K562 (cell line): ENCODE measurements around the gene SUSD5. TPM values are rescaled to one million over a fixed set of nuclear protein-coding genes. Genes with fewer than 3 reads are reported as not detected.

Source experiments
- ATAC-seq: fragments of 200-7000 bp; cut with Tn5 transposase; 3 replicates; pipeline ENCODE4 v1.9.1; 2020; ENCODE audit warnings: moderate library complexity
- BruUV-seq: library from RNA; stranded (reverse); fragments of 400-500 nt; replicated peaks from 2 replicates; lab custom pipeline; 2021; lab: Mats Ljungman, UMichigan
- CTCF ChIA-PET: fragments of 300-600 bp; formaldehyde crosslinking; extraction: SDS; loops from one replicate; lab custom pipeline; 2021; ENCODE audit warnings: low intra/inter-chr PET ratio; lab: Yijun Ruan, JAX
- POLR2A ChIA-PET: fragments of 300-600, 350-650 bp; sonication (Branson Sonifier 250); formaldehyde crosslinking; extraction: SDS; loops from one replicate; lab custom pipeline; 2021; ENCODE audit warnings: antibody characterized with exemption, inconsistent platforms; lab: Yijun Ruan, JAX
- DNase-seq, 4 experiments: peaks; one replicate each; pipeline versions ENCODE4 v3.0.0 to v3.0.0-alpha.2; 2011 to 2018; ENCODE audit warnings: low spot score in 3 of 4, mixed read lengths in 3 of 4; ENCODE audit errors: extremely low read depth in 1 of 4
- FAIRE-seq: peaks from 2 replicates; lab custom pipeline; 2011; peaks lifted over from hg19 to GRCh38; lab: Jason Lieb, UNC
- H2AFZ ChIP-seq: 2 replicates; pipeline ENCODE4 v1.6.0; 2011; ENCODE audit warnings: low read depth, low read length, control low read depth, inconsistent platforms
- H3K27ac ChIP-seq: fragments of 200-600 bp; 3 replicates; pipeline ENCODE4 v1.8.0; 2011; ENCODE audit warnings: low read depth, mild to moderate bottlenecking, control low read depth, inconsistent platforms, low read length, moderate library complexity, mixed read lengths; ENCODE audit errors: extremely low read depth
- H3K27me3 ChIP-seq, 2 experiments: fragments of 300-600 bp in 1 of 2; 2 replicates in 1 of 2; 3 replicates in 1 of 2; pipeline versions ENCODE4 v1.6.0 to v1.8.0; 2011; ENCODE audit warnings: inconsistent platforms in 2 of 2, low read length in 2 of 2, mild to moderate bottlenecking in 1 of 2, mixed read lengths in 1 of 2, moderate library complexity in 1 of 2; ENCODE audit not compliant: control insufficient read depth in 2 of 2, insufficient read depth in 2 of 2
- H3K36me3 ChIP-seq: fragments of 300-600 bp; 3 replicates; pipeline ENCODE4 v1.8.0; 2011; ENCODE audit warnings: mild to moderate bottlenecking, low read length, inconsistent platforms; ENCODE audit not compliant: control insufficient read depth, insufficient read depth
- H3K4me1 ChIP-seq, 2 experiments: fragments of 200-600 bp in 1 of 2; replicated peaks in 1 of 2; 2 replicates in 1 of 2; 3 replicates in 1 of 2; pipeline versions ENCODE4 v1.5.1 to v1.8.0; 2011; ENCODE audit warnings: inconsistent platforms in 2 of 2, low read length in 2 of 2, mild to moderate bottlenecking in 1 of 2, mixed read lengths in 1 of 2, moderate library complexity in 1 of 2; ENCODE audit not compliant: control insufficient read depth in 2 of 2, insufficient read depth in 2 of 2
- H3K4me2 ChIP-seq: 2 replicates; pipeline ENCODE4 v1.6.1; 2011; ENCODE audit warnings: low read length, control low read depth, inconsistent platforms, mixed read lengths; ENCODE audit not compliant: insufficient read depth
- H3K4me3 ChIP-seq: fragments of 200-600 bp; sonication (generic), shearing (Covaris generic); 2 replicates; pipeline ENCODE4 v1.5.1; 2016; ENCODE audit warnings: control low read depth, inconsistent platforms
- H3K79me2 ChIP-seq: fragments of 200-600 bp; 3 replicates; pipeline ENCODE4 v1.8.0; 2011; ENCODE audit warnings: low read length, inconsistent platforms; ENCODE audit not compliant: control insufficient read depth, insufficient read depth
- H3K9ac ChIP-seq, 2 experiments: 2 replicates each; pipeline versions ENCODE4 v1.6.0 to v1.6.1; 2011; ENCODE audit warnings: low read depth in 2 of 2, low read length in 2 of 2, control low read depth in 1 of 2, inconsistent platforms in 1 of 2, mild to moderate bottlenecking in 1 of 2, mixed read lengths in 1 of 2; ENCODE audit not compliant: insufficient read depth in 1 of 2
- H3K9me1 ChIP-seq: one replicate; pipeline ENCODE4 v1.6.0; 2011; ENCODE audit warnings: inconsistent platforms, mild to moderate bottlenecking, low read length, moderate library complexity; ENCODE audit not compliant: control insufficient read depth, insufficient read depth
- H3K9me3 ChIP-seq: replicated peaks from 2 replicates; pipeline ENCODE4 v1.5.1; 2011; ENCODE audit warnings: low read depth, low read length, inconsistent platforms; ENCODE audit not compliant: control insufficient read depth, insufficient read depth
- H4K20me1 ChIP-seq: replicated peaks from 2 replicates; pipeline ENCODE4 v1.6.1; 2011; ENCODE audit warnings: low read length, inconsistent platforms, mixed read lengths; ENCODE audit not compliant: control insufficient read depth, insufficient read depth
- ATF7 ChIP-seq: fragments of 450-650 bp; IDR thresholded peaks from 2 replicates; pipeline ENCODE4 v1.7.1; 2014; ENCODE audit warnings: mild to moderate bottlenecking, moderate library complexity
- CREBBP ChIP-seq: IDR thresholded peaks from one replicate; pipeline ENCODE4 v1.6.1; 2012; ENCODE audit warnings: low read depth, mild to moderate bottlenecking, control low read depth, inconsistent platforms, low read length
- FUS ChIP-seq: fragments of 200-400 bp; formaldehyde crosslinking; optimal IDR thresholded peaks from 2 replicates; pipeline ENCODE3; 2017; ENCODE audit warnings: low read depth, low read length
- HOMEZ ChIP-seq: fragments of 250-450 bp; sonication (Bioruptor Pico); IDR thresholded peaks from 2 replicates; pipeline ENCODE4 v1.4.0; 2020; ENCODE audit warnings: mild to moderate bottlenecking, moderate library complexity
- SAP30 ChIP-seq: fragments of 200-600 bp; sonication (generic); IDR thresholded peaks from 2 replicates; pipeline ENCODE4 v1.6.1; 2012; ENCODE audit warnings: borderline replicate concordance, low read depth, mild to moderate bottlenecking, moderate library complexity, low read length, control low read depth, inconsistent platforms; ENCODE audit not compliant: insufficient read depth, poor library complexity, severe bottlenecking
- SRSF7 ChIP-seq: fragments of 200-400 bp; formaldehyde crosslinking; optimal IDR thresholded peaks from 2 replicates; pipeline ENCODE3; 2017; ENCODE audit warnings: mild to moderate bottlenecking, low read depth, low read length
- U2AF1 ChIP-seq: fragments of 200-400 bp; formaldehyde crosslinking; optimal IDR thresholded peaks from 2 replicates; pipeline ENCODE3; 2017; ENCODE audit warnings: mild to moderate bottlenecking, low read depth, low read length, moderate library complexity
- ZNF23 ChIP-seq: fragments of 250-450 bp; sonication (Bioruptor Pico); IDR thresholded peaks from 2 replicates; pipeline ENCODE4 v1.4.0; 2020; ENCODE audit warnings: mild to moderate bottlenecking
- WGBS: fragments of 100-300 bp; shearing (Covaris generic); methylation state at CpG from one replicate; pipeline ENCODE4 v1.1.6; 2016; ENCODE audit warnings: low coverage, mixed read lengths; ENCODE audit not compliant: insufficient coverage; ENCODE audit errors: missing lambda C conversion rate; 5-methylcytosine and 5-hydroxymethylcytosine counted together
- in situ Hi-C: fragments of 300-500 bp; cut with MboI; formaldehyde crosslinking; loops from 4 replicates; pipeline ENCODE4 v1.15.0; 2018; ENCODE audit warnings: inconsistent platforms, mixed read lengths
- intact Hi-C: fragments of 100-400 bp; cut with micrococcal nuclease; formaldehyde crosslinking; loops from 2 replicates; pipeline ENCODE4 v1.14.2; 2022
- polyA plus RNA-seq, 8 experiments: library from polyadenylated mRNA; depleted of rRNA in 4 of 8; stranded (reverse) in 5 of 8; unstranded in 3 of 8; fragments of >200 nt; fragmentation: Nextera tagmentation in 2 of 8; fragmentation: Illumina TruSeq in 1 of 8; extraction: Ambion mirVana in 2 of 8; extraction: Trizol in 1 of 8; gene quantifications; 2 replicates each; pipeline versions ENCODE4 v1.2.1 to v1.2.3, GENCODE V29; 2011 to 2014; ENCODE audit warnings: inconsistent platforms in 1 of 8, missing spikeins in 1 of 8
- total RNA-seq, 7 experiments: library from RNA; depleted of rRNA in 6 of 7; stranded (reverse); fragments of >200 nt in 6 of 7; fragmentation: Illumina TruSeq in 2 of 7; extraction: Trizol in 2 of 7; gene quantifications; 2 replicates each; pipeline versions ENCODE4 v1.2.1 to v1.2.3, GENCODE V29; 2011 to 2021; ENCODE audit warnings: low replicate concordance in 1 of 7
- TF ChIP-seq, protein P1 (sequence below): sonication (generic); formaldehyde crosslinking; IDR thresholded peaks from 2 replicates; pipeline ENCODE4 v1.8.0; 2023; ENCODE audit warnings: missing genetic modification reagents, mild to moderate bottlenecking, borderline replicate concordance

The SUSD5 gene
- total and polyA plus RNA-seq, 9 of the 15 experiments (the other 6 are each of a cell fraction or from before 2014, with no cell fraction given), result not detected

- intact Hi-C loops, result no loop called here
- Histone ChIP-seq H4K20me1 (no peaks in the 10 kb centered on the region), H3K36me3 (no peaks in the 10 kb centered on the region), H3K4me3 (no peak overlapping the region), H3K79me2 (no peaks in the 10 kb centered on the region), H2AFZ (no peak overlapping the region), H3K9ac (no peak overlapping the region), H3K27ac (no peak overlapping the region), H3K27me3 (peaks cover 15 to 28% of the 10 kb centered on the region in 2 experiments), H3K9me1 (no peaks in the 10 kb centered on the region), H3K4me2 (no peak overlapping the region), H3K9me3 (no peaks in the 10 kb centered on the region), H3K4me1 (no peaks in the 10 kb centered on the region; a peak in 1 of 5 replicates)
- WGBS, result 10% methylated on average over 3 of the region's 3 CpGs
- in situ Hi-C loops, result no loop called here
- DNase-seq (no peak), ATAC-seq (no peak), FAIRE-seq (no peak)
- BruUV-seq, result no TSS peak
- CTCF ChIA-PET, result no interaction called here
- POLR2A ChIA-PET, result interaction anchor here (0.8 to 2.7 kb wide), 3 partner anchors 9 to 32 kb away, joined by 3 to 9 read pairs (median 4); no protein-coding TSS in a partner anchor
- TF ChIP-seq FUS (no peak), U2AF1 (no peak), HOMEZ (no peak), SRSF7 (no peak), ZNF23 (CRISPR knock-in tag) (no peak), ATF7 (no peak), CREBBP (no peak), SAP30 (no peak)
- TF ChIP-seq, protein P1, sequence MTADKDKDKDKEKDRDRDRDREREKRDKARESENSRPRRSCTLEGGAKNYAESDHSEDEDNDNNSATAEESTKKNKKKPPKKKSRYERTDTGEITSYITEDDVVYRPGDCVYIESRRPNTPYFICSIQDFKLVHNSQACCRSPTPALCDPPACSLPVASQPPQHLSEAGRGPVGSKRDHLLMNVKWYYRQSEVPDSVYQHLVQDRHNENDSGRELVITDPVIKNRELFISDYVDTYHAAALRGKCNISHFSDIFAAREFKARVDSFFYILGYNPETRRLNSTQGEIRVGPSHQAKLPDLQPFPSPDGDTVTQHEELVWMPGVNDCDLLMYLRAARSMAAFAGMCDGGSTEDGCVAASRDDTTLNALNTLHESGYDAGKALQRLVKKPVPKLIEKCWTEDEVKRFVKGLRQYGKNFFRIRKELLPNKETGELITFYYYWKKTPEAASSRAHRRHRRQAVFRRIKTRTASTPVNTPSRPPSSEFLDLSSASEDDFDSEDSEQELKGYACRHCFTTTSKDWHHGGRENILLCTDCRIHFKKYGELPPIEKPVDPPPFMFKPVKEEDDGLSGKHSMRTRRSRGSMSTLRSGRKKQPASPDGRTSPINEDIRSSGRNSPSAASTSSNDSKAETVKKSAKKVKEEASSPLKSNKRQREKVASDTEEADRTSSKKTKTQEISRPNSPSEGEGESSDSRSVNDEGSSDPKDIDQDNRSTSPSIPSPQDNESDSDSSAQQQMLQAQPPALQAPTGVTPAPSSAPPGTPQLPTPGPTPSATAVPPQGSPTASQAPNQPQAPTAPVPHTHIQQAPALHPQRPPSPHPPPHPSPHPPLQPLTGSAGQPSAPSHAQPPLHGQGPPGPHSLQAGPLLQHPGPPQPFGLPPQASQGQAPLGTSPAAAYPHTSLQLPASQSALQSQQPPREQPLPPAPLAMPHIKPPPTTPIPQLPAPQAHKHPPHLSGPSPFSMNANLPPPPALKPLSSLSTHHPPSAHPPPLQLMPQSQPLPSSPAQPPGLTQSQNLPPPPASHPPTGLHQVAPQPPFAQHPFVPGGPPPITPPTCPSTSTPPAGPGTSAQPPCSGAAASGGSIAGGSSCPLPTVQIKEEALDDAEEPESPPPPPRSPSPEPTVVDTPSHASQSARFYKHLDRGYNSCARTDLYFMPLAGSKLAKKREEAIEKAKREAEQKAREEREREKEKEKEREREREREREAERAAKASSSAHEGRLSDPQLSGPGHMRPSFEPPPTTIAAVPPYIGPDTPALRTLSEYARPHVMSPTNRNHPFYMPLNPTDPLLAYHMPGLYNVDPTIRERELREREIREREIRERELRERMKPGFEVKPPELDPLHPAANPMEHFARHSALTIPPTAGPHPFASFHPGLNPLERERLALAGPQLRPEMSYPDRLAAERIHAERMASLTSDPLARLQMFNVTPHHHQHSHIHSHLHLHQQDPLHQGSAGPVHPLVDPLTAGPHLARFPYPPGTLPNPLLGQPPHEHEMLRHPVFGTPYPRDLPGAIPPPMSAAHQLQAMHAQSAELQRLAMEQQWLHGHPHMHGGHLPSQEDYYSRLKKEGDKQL (CRISPR knock-in tag), result no peak
Measured at GRCh38 chr3:33167284-33167683, 51.3 kb downstream of the SUSD5 start.
